Measurements from ENCODE around the gene WDR47. TPM values are rescaled to one million over a fixed set of nuclear protein-coding genes. Genes with fewer than 3 reads are reported as not detected.
"Not testable (repeated sequence)": the region's sequence is repeated elsewhere in the genome, so short reads cannot be mapped to it uniquely, and the experiment has no call there.

WDR47 gene
- total RNA-seq, 1 experiment from 2014 or later = 7.9 TPM

DNA sequence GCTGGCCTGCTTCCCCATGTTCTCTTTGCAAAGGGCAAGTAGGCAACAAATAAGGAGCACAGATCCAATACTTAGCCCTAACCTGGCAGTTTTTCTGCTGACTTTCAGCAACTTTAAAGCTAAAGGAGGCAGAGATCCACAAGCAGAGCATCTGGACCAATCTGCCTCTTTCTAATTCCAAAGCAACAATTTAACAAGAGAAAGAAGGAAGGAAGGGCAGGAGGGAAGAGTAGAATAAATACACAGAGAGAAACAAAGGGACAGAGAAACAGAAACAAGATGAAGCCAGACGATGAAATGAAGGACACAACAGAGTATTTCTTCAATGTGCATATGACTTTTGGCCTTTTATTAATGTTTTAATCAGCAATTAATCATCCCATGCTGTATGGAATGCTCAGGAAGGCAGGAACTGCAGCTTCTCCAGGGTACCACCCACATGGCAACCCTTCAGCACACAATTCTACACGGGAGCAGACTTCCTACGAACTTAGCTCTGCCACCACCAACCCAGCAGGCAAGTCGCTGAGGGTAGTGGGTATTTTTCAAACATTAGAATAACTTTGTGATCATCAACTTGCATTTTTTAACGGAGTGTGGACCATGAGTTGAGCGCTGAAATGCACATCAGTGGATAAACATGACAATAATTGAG lies 93.9 kb downstream of the WDR47 start:
- DNase-seq (ENCODE audit: low read depth, low spot score) = no peak
- in situ Hi-C loops (cut with HindIII; ENCODE audit: low pct_unique_long_range_greater_than_20kb, low sequenced_read_pairs) = no loop called here

DNA sequence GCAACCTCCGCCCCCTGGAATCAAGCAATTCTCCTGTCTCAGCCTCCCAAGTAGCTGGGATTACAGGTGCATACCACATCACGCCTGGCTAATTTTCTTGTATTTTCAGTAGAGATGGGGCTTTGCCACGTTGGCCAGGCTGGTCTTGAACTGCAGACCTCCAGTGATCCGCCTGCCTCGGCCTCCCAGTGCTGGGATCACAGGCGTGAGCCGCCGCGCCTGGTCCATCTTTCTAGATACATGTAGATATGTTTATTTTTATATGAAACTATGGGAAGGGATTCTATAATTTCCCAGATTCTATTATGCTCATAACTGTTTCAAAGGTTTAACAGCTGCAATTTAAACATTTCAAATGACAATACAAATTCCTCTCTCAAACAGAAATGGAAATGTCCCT lies 105.7 kb downstream of the WDR47 start:
- no peak for DNase-seq (ENCODE audit: low read depth, low spot score)
- in situ Hi-C loops (cut with HindIII; ENCODE audit: low pct_unique_long_range_greater_than_20kb, low sequenced_read_pairs) = no loop called here

DNA sequence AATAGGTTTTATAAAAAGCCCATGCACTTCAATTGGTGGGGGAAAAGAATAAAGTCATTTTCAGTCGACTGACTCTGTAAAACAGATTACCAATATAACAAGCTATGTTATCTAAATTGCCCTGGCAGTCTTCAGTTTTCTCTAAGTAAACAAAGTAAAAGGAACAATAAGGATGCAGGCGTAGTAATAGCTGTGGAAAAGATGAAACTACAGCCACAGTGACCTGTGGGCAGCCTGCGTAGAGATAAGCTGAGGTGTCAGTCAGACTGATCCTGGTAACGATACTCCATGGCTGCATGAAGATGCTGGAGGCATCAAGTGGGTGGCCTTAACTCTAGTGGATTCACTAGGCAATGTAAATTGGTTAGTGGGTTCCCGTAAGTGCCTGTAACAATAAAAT lies 108.0 kb downstream of the WDR47 start:
- in situ Hi-C loops (cut with HindIII; ENCODE audit: low pct_unique_long_range_greater_than_20kb, low sequenced_read_pairs) = no loop called here
- DNase-seq (ENCODE audit: low read depth, low spot score) = no peak

DNA sequence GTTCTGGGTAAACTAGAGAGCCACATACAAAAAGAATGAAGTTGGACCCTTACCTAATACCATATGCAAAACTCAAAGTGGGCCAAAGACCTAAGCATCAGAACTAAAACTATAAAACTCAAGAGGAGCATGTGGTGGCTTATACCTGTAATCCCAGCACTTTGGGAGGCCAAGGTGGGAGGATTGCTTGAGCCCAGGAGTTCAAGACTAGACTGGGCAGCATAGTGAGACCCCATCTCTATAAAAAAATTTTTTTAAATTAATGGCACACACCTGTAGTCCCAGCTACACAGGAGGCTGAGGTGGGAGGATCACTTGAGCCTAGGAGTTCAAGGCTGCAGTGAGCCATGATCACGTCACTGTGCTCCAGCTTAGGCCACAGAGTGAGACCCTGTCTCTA lies 114.3 kb downstream of the WDR47 start:
- in situ Hi-C loops (cut with HindIII; ENCODE audit: low pct_unique_long_range_greater_than_20kb, low sequenced_read_pairs); DNase-seq (ENCODE audit: low read depth, low spot score): not testable (repeated sequence)

DNA sequence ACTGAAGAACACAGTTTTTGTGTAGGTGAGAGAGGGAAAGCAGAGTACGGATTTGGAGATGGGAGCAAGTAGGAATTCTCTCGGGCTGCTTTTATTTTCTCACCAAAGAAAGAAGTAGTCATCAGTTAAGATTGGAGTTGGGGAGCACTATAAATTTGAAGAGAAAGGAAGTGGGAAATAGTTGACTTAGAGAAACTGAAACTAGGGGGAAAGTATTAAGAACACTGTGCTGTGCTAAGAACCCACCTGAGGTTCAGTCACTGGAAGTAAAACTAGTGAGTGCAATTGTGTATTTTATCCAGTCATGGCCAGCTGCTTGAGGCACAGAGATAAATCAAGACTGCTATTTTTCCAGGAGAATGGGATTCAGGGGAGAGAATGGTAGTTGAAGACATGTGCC lies 116.0 kb downstream of the WDR47 start:
- in situ Hi-C loops (cut with HindIII; ENCODE audit: low pct_unique_long_range_greater_than_20kb, low sequenced_read_pairs) = no loop called here
- DNase-seq (ENCODE audit: low read depth, low spot score) = no peak

Small RNAs within 50 kb of the gene (small RNA-seq; reads per million reads assigned to genes)
- gene BX679664.1 (0 reads per million in 2 experiments), gene BX679664.2 (0 reads per million in 2 experiments)

Other genes starting within 250 kb of the WDR47 start
- 0.13 TPM in 1 of 2 replicates, not detected in the other for gene AKNAD1, start 185.0 kb downstream of the WDR47 start, total RNA-seq (2014; rRNA removed; shearing (Covaris generic))
- gene GPSM2, start 165.1 kb downstream of the WDR47 start, total RNA-seq (2014; rRNA removed; shearing (Covaris generic)) = 25.8 and 27.9 TPM in 2 replicates
- 20.1 and 25.1 TPM in 2 replicates for gene CLCC1, start 78.6 kb downstream of the WDR47 start, total RNA-seq (2014; rRNA removed; shearing (Covaris generic))
- 41.8 and 44.1 TPM in 2 replicates for gene TAF13, start 33.9 kb upstream of the WDR47 start, total RNA-seq (2014; rRNA removed; shearing (Covaris generic))
- 13.3 and 21.1 TPM in 2 replicates for gene TMEM167B, start 48.7 kb upstream of the WDR47 start, total RNA-seq (2014; rRNA removed; shearing (Covaris generic))
- 0.35 TPM in 1 of 2 replicates, not detected in the other for gene ELAPOR1, start 72.0 kb upstream of the WDR47 start, total RNA-seq (2014; rRNA removed; shearing (Covaris generic))
- 200 and 205 TPM in 2 replicates for gene SARS1, start 171.8 kb upstream of the WDR47 start, total RNA-seq (2014; rRNA removed; shearing (Covaris generic))
- 3.5 TPM in 2 replicates for gene CELSR2, start 207.4 kb upstream of the WDR47 start, total RNA-seq (2014; rRNA removed; shearing (Covaris generic))
- 17.1 and 17.3 TPM in 2 replicates for gene PSRC1, start 241.0 kb upstream of the WDR47 start, total RNA-seq (2014; rRNA removed; shearing (Covaris generic))

All from SK-MEL-5 (cell line).